Esophagus mucosa (tissue), 1 donor: ENCODE results near the gene SLCO2A1. TPM values are rescaled to one million over a fixed set of nuclear protein-coding genes. Genes with fewer than 3 reads are reported as not detected.
A peak's percentile ranks its signal among the peaks of the same experiment; 100 is the strongest.

Experiments used
- ATAC-seq: fragments of 200-7000 bp; cut with Tn5 transposase; one replicate; pipeline ENCODE4 v1.9.1; 2020
- total RNA-seq: library from RNA; stranded (reverse); gene quantifications from one replicate; pipeline ENCODE4 v1.2.4, GENCODE V29; 2023
- donor health status: DM: yes; HTN: yes; CAD: no.

Gene SLCO2A1
- total RNA-seq, 1 donor from 2014 or later, result 17.6 TPM

GRCh38 chr3:134060561-134061385 lies 31.0 kb upstream of the SLCO2A1 start:
- no peak for ATAC-seq

- no peak for ATAC-seq
These were observed 30.2 kb upstream of the SLCO2A1 start for GRCh38 chr3:134059671-134060560.

- ATAC-seq, result no peak
These were observed 29.4 kb upstream of the SLCO2A1 start for GRCh38 chr3:134059035-134059601.

- no peak for ATAC-seq
These were observed 28.0 kb upstream of the SLCO2A1 start for GRCh38 chr3:134057654-134058110.

GRCh38 chr3:134057006-134057653 lies 27.4 kb upstream of the SLCO2A1 start:
- no peak for ATAC-seq

- no peak for ATAC-seq
These were observed 26.8 kb upstream of the SLCO2A1 start for GRCh38 chr3:134056464-134056891.

GRCh38 chr3:134055661-134056060 lies 25.9 kb upstream of the SLCO2A1 start:
- no peak for ATAC-seq

- ATAC-seq, result no peak
These were observed 25.2 kb upstream of the SLCO2A1 start for GRCh38 chr3:134054881-134055280.

- ATAC-seq, result no peak
These were observed 24.5 kb upstream of the SLCO2A1 start for GRCh38 chr3:134054231-134054630.

GRCh38 chr3:134052370-134052769 lies 22.6 kb upstream of the SLCO2A1 start:
- no peak for ATAC-seq

- no peak for ATAC-seq
These were observed 20.0 kb upstream of the SLCO2A1 start for GRCh38 chr3:134049676-134050075.

GRCh38 chr3:134048278-134048996 lies 18.7 kb upstream of the SLCO2A1 start:
- ATAC-seq, result no peak

- no peak for ATAC-seq
These were observed 14.7 kb upstream of the SLCO2A1 start for GRCh38 chr3:134044459-134044858.

- no peak for ATAC-seq
These were observed 10.3 kb upstream of the SLCO2A1 start for GRCh38 chr3:134040066-134040465.

GRCh38 chr3:134039161-134039862 lies 9.6 kb upstream of the SLCO2A1 start:
- ATAC-seq, result peak; percentile 98

GRCh38 chr3:134038716-134039115 lies 9.0 kb upstream of the SLCO2A1 start:
- ATAC-seq, result no peak

- peak; percentile 55 for ATAC-seq
These were observed 8.4 kb upstream of the SLCO2A1 start for GRCh38 chr3:134038071-134038491.

GRCh38 chr3:134037168-134037567 lies 7.4 kb upstream of the SLCO2A1 start:
- ATAC-seq, result no peak

GRCh38 chr3:134036291-134036690 lies 6.6 kb upstream of the SLCO2A1 start:
- ATAC-seq, result no peak

- no peak for ATAC-seq
These were observed 6.1 kb upstream of the SLCO2A1 start for GRCh38 chr3:134035836-134036235.
